PFSK-1 (cell line): ENCODE measurements around the gene IL15.

ENCODE experiments used
- FOXP2 ChIP-seq: optimal IDR thresholded peaks from 2 replicates; pipeline ENCODE3; 2011; ENCODE audit warnings: borderline replicate concordance, control low read depth, inconsistent platforms; ENCODE audit not compliant: insufficient read depth; ENCODE audit errors: extremely low read length, extremely low read depth
- POLR2AphosphoS5 ChIP-seq: IDR thresholded peaks from 2 replicates; pipeline ENCODE4 v1.6.1; 2012; ENCODE audit warnings: low read depth, mild to moderate bottlenecking, control low read depth, low read length, moderate library complexity

DNA sequence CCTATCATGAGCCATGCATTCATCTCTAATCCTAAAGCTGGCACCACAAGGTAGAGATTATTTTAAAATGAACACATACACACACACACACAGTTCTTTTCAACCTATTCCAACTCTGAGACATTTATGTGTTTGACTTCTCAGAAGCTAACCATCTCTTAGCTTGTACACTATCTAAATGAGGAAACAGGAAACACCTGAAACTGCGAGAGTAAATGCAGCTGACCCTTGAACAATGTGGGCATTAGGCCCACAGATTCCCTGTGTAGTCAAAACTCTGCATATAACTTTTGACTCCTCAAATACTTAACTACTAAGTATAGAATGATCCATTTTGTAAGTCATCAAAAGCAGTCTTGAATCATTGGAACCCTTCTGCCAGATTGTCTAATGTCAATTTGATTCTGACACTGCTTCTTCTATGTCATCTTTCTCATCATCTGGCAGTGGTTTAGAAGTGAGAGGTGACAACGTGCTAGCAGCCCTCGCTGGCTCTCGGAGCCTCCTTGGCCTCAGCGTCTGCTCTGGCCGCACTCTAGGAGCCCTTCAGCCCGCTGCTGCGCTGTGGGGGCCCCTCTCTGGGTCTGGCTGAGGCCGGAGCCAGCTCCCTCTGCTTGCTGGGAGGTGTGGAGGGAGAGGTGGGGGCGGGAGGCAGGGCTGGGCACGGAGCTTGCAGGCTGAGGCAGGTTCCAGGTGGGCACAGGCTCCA, 21.4 kb upstream of the IL15 start:
- TF ChIP-seq POLR2AphosphoS5: no peak
- no peak for TF ChIP-seq FOXP2
